ENCODE results near the gene DUS3L. TPM values are rescaled to one million over a fixed set of nuclear protein-coding genes. Genes with fewer than 3 reads are reported as not detected.

Gene DUS3L
- total and polyA plus RNA-seq, 10 donors = 22.7 to 63.9 (median 38.8) TPM

GRCh38 chr19:5801796-5802619, 11.0 kb upstream of the DUS3L start:
- no peak overlapping the region for H3K4me3 ChIP-seq
- no peak for DNase-seq
- WGBS, 5 donors = 15 to 22% (median 16%) methylated on average over 15 to 33 of the region's 33 CpGs
- TF ChIP-seq POLR2A (IDR thresholded peaks at IDR 0.05) = no peak
- no peak for TF ChIP-seq POLR2AphosphoS5 (IDR thresholded peaks at IDR 0.05)
- TF ChIP-seq CTCF (IDR thresholded peaks at IDR 0.05 in 8 of 11, conservative IDR thresholded peaks at IDR 0.05 in 3 of 11) = no peak
- H3K27ac ChIP-seq = no peak overlapping the region
- intact Hi-C loops (cut with DNase I; ENCODE audit: low total_unique reads) = loop anchor here (5.0 kb wide), 1 partner anchor 90 kb away; no protein-coding TSS in a partner anchor
- no peaks in the 10 kb centered on the region for H3K36me3 ChIP-seq
- H3K4me1 ChIP-seq = peaks cover 6 to 71% (median 32%) of the 10 kb centered on the region in 6 donors
- H3K9me3 ChIP-seq = no peaks in the 10 kb centered on the region
- peaks cover 0 to 88% (median 46%) of the 10 kb centered on the region in 7 donors for H3K27me3 ChIP-seq (replicated peaks in 1 of 7)

- DNase-seq = no peak
- Histone ChIP-seq H3K36me3 (no peaks in the 10 kb centered on the region), H3K4me1 (peaks cover 6 to 68% (median 29%) of the 10 kb centered on the region in 6 donors), H3K4me3 (no peak overlapping the region), H3K27me3 (replicated peaks in 1 of 7) (peaks cover 0 to 81% (median 45%) of the 10 kb centered on the region in 7 donors), H3K27ac (no peak overlapping the region), H3K9me3 (no peaks in the 10 kb centered on the region)
- TF ChIP-seq POLR2A (IDR thresholded peaks at IDR 0.05) (no peak), POLR2AphosphoS5 (IDR thresholded peaks at IDR 0.05) (no peak), CTCF (IDR thresholded peaks at IDR 0.05 in 8 of 11, conservative IDR thresholded peaks at IDR 0.05 in 3 of 11) (no peak)
- intact Hi-C loops (cut with DNase I; ENCODE audit: low total_unique reads) = loop anchor here (5.0 kb wide), 1 partner anchor 92 kb away; no protein-coding TSS in a partner anchor
- 67 to 87% (median 75%) methylated on average over 14 to 17 of the region's 17 CpGs for WGBS, 5 donors
These were observed 9.7 kb upstream of the DUS3L start for GRCh38 chr19:5800361-5801270.

- DNase-seq = peak; percentile 75
- Histone ChIP-seq H3K9me3 (no peaks in the 10 kb centered on the region), H3K27me3 (replicated peaks in 1 of 7) (peaks cover 0 to 73% (median 39%) of the 10 kb centered on the region in 7 donors), H3K27ac (peak overlapping the region in 1 of 8 donors; percentile 8), H3K4me1 (peaks cover 6 to 62% (median 24%) of the 10 kb centered on the region in 6 donors), H3K36me3 (no peaks in the 10 kb centered on the region), H3K4me3 (no peak overlapping the region)
- WGBS, 5 donors = 50 to 64% (median 55%) methylated on average over 33 to 37 of the region's 37 CpGs
- intact Hi-C loops (cut with DNase I; ENCODE audit: low total_unique reads) = loop anchor here (5.0 kb wide), 1 partner anchor 93 kb away; no protein-coding TSS in a partner anchor
- peak; percentile 61 to 82 (median 74) for TF ChIP-seq POLR2AphosphoS5 (IDR thresholded peaks at IDR 0.05)
- no peak for TF ChIP-seq CTCF (IDR thresholded peaks at IDR 0.05 in 8 of 11, conservative IDR thresholded peaks at IDR 0.05 in 3 of 11)
These were observed 8.6 kb upstream of the DUS3L start for GRCh38 chr19:5799247-5800241.

Measured in spleen (tissue), 11 donors.